CD4-positive, CD25-positive, alpha-beta regulatory T cell (primary cell): ENCODE results near the gene LAMTOR4. TPM values are rescaled to one million over a fixed set of nuclear protein-coding genes. Genes with fewer than 3 reads are reported as not detected.
"Not testable (repeated sequence)": the region's sequence is repeated elsewhere in the genome, so short reads cannot be mapped to it uniquely, and the experiment has no call there.

Experiments used
- ATAC-seq, 2 donors: fragments of 150-1000 bp; cut with Tn5 transposase; one replicate each; pipeline ENCODE4 v1.10.0; 2021; ENCODE audit warnings: low read depth in 2 of 2, moderate number of reproducible peaks in 2 of 2, moderate library complexity in 1 of 2
- DNase-seq, 3 donors: peaks; one replicate each; pipeline versions ENCODE4 v3.0.0 to v3.0.0-alpha.2; 2012 to 2022; ENCODE audit warnings: mixed read lengths in 1 of 3
- H3K27ac ChIP-seq: one replicate; pipeline ENCODE4 v1.7.0; 2013; ENCODE audit warnings: mild to moderate bottlenecking, low read length; ENCODE audit not compliant: insufficient read depth, poor library complexity, severe bottlenecking
- H3K27me3 ChIP-seq: one replicate; pipeline ENCODE4 v1.7.0; 2013; ENCODE audit warnings: low read length; ENCODE audit not compliant: control insufficient read depth, insufficient read depth
- H3K36me3 ChIP-seq: one replicate; pipeline ENCODE4 v1.7.0; 2013; ENCODE audit warnings: mild to moderate bottlenecking, low read length, moderate library complexity; ENCODE audit not compliant: control insufficient read depth, insufficient read depth
- H3K4me1 ChIP-seq: 2 replicates; pipeline ENCODE4 v1.7.0; 2013; ENCODE audit warnings: mild to moderate bottlenecking, low read length; ENCODE audit not compliant: insufficient read depth, control insufficient read depth, poor library complexity, severe bottlenecking
- H3K4me3 ChIP-seq: one replicate; pipeline ENCODE4 v1.7.0; 2013; ENCODE audit warnings: low read depth, mild to moderate bottlenecking, low read length, moderate library complexity
- H3K9me3 ChIP-seq, 2 experiments: 1 replicate in 1 of 2; 2 replicates in 1 of 2; pipeline ENCODE4 v1.7.0; 2013; ENCODE audit warnings: low read length in 2 of 2, mild to moderate bottlenecking in 1 of 2, moderate library complexity in 1 of 2; ENCODE audit not compliant: control insufficient read depth in 2 of 2
- H3K27ac Mint-ChIP-seq, 3 donors: one replicate each; pipeline ENCODE4 v1.8.0; 2020 to 2022; ENCODE audit warnings: mild to moderate bottlenecking in 3 of 3, mixed read lengths in 3 of 3, moderate library complexity in 2 of 3
- H3K27me3 Mint-ChIP-seq: one replicate; pipeline ENCODE4 v1.8.0; 2022; ENCODE audit warnings: mild to moderate bottlenecking, mixed read lengths
- H3K36me3 Mint-ChIP-seq: one replicate; pipeline ENCODE4 v1.8.0; 2020; ENCODE audit warnings: mixed read lengths
- H3K4me1 Mint-ChIP-seq, 4 donors: one replicate each; pipeline ENCODE4 v1.8.0; 2020 to 2022; ENCODE audit warnings: mixed read lengths in 4 of 4, mild to moderate bottlenecking in 1 of 4
- H3K4me3 Mint-ChIP-seq, 4 donors: one replicate each; pipeline ENCODE4 v1.8.0; 2020 to 2022; ENCODE audit warnings: mild to moderate bottlenecking in 4 of 4, mixed read lengths in 4 of 4, moderate library complexity in 3 of 4
- H3K9me3 Mint-ChIP-seq, 7 donors: one replicate each; pipeline ENCODE4 v1.8.0; 2020 to 2022; ENCODE audit warnings: mixed read lengths in 7 of 7, mild to moderate bottlenecking in 3 of 7, moderate library complexity in 2 of 7
- polyA plus RNA-seq, 4 donors: library from polyadenylated mRNA; unstranded; fragments of 300-500 nt; fragmentation: Illumina TruSeq; gene quantifications; one replicate each; pipeline ENCODE4 v1.2.3, GENCODE V29; 2021
- total RNA-seq: library from RNA; stranded (reverse); gene quantifications from one replicate; pipeline ENCODE4 v1.2.3, GENCODE V29; 2022

The LAMTOR4 gene
- total and polyA plus RNA-seq, 5 donors from 2014 or later = 136 to 474 (median 460) TPM

DNA sequence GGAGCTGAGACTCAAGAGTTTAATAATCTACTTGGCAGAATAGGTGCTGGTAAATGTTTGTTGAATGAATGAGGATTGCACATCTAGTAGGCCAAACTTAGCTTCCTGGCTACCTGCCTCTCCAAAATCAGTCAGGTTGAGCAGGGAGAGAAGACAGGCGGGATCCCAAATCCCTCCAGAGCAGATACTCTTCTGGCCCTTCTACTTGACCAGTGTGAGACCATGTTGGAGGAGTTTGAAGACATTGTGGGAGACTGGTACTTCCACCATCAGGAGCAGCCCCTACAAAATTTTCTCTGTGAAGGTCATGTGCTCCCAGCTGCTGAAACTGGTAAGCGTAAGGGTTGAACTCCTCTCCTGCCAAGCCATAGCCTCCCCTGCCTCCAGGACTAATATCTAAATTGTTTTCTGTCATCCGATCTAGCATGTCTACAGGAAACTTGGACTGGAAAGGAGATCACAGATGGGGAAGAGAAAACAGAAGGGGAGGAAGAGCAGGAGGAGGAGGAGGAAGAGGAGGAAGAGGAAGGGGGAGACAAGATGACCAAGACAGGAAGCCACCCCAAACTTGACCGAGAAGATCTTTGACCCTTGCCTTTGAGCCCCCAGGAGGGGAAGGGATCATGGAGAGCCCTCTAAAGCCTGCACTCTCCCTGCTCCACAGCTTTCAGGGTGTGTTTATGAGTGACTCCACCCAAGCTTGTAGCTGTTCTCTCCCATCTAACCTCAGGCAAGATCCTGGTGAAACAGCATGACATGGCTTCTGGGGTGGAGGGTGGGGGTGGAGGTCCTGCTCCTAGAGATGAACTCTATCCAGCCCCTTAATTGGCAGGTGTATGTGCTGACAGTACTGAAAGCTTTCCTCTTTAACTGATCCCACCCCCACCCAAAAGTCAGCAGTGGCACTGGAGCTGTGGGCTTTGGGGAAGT lies 24.2 kb upstream of the LAMTOR4 start:
- ATAC-seq (no peak), DNase-seq (no peak)
- H3K9me3 Mint-ChIP-seq = no peaks in the 10 kb centered on the region
- no peak overlapping the region for H3K27ac ChIP-seq
- H3K4me1 Mint-ChIP-seq = peaks cover 0 to 50% (median 31%) of the 10 kb centered on the region in 4 donors
- peak overlapping the region in 3 of 4 donors; percentile 48 to 100 (median 97) for H3K4me3 Mint-ChIP-seq
- H3K4me3 ChIP-seq = no peak overlapping the region
- H3K36me3 Mint-ChIP-seq = no peaks in the 10 kb centered on the region
- H3K9me3 ChIP-seq = no peaks in the 10 kb centered on the region
- peaks cover 5% of the 10 kb centered on the region for H3K27me3 Mint-ChIP-seq
- peaks cover 5% of the 10 kb centered on the region for H3K36me3 ChIP-seq
- H3K27ac Mint-ChIP-seq = peak overlapping the region; percentile 10 to 84 (median 33)
- H3K27me3 ChIP-seq = no peaks in the 10 kb centered on the region
- H3K4me1 ChIP-seq = peaks cover 46% of the 10 kb centered on the region

DNA sequence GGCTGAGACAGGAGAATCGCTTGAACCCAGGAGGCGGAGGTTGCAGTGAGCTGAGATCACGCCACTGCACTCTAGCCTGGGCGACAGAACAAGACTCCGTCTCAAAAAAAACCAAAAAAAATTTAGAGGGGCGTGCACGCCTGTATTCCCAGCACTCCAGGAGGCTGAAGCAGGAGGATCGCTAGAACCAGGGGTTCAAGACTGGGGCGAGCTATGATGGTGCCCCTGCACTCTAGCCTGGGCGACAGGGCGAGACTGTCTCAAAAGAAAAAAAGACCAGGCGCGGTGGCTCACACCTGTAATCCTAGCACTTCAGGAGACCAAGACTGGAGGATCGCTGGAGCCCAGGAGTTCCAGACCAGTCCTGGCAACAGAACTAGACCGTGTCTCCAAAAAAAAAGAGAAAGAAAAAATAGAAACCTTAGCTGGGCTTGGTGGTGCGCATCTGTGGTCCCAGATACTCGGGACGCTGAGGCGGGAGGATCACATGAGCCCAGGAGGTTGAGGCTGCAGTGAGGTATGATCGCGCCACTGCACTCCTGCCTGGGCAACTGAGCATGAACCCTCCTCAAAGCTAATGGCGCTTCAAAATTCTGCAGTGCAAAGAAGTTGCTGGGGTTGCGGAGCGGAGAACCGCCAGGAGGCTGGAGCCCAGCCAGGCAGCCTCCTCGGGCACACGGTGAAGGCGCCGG lies 22.3 kb upstream of the LAMTOR4 start:
- Histone ChIP-seq H3K4me1 (peaks cover 37% of the 10 kb centered on the region), H3K4me3 (peak overlapping the region; percentile 84), H3K27me3 (no peaks in the 10 kb centered on the region), H3K36me3 (peaks cover 5% of the 10 kb centered on the region), H3K27ac (peak overlapping the region; percentile 97), H3K9me3 (no peaks in the 10 kb centered on the region)
- Mint-ChIP-seq H3K4me1 (peaks cover 0 to 42% (median 23%) of the 10 kb centered on the region in 4 donors), H3K36me3 (no peaks in the 10 kb centered on the region), H3K4me3 (peak overlapping the region; percentile 97 to 100 (median 99)), H3K9me3 (no peaks in the 10 kb centered on the region), H3K27me3 (no peaks in the 10 kb centered on the region), H3K27ac (peak overlapping the region; percentile 99 to 100 (median 99))
- DNase-seq = no peak
- no peak for ATAC-seq

DNA sequence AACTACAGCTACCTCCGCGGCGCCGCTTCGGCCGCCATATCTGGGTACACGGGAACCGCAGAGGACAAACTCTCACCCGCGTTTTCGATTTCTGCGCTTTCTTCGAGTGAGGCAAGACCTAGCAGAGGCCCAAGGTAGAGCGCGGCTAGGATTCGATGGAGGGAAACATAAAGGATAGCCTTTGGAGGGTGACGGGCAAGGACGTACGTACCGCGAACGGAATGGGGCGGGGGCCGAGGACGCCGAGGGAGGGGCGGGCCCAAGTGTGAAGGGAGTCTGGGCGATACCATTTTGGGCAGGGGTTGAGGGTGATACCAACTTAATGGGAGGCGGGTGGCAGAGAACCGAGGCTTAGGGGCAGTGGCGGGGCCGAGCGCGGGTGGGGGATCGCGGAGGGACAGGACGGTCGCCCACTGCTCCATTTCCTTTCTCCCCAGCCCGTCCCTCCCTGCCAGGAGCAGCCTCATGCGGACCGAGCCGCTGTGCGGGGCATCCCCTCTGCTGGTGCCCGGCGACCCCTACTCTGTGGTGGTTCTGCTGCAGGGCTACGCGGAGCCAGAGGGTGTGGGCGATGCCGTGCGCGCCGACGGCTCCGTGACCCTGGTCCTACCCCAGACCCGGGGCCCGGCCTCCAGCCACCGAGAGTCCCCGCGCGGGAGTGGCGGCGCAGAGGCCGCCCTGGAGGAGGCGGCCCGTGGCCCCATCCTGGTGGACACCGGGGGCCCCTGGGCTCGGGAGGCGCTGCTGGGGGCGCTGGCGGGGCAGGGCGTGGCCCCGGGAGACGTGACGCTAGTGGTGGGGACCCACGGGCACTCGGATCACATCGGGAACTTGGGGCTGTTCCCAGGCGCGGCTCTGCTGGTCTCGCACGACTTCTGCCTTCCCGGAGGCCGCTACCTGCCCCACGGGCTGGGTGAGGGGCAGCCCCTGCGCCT lies 21.5 kb upstream of the LAMTOR4 start, which contains the start of gene MBLAC1:
TSS of gene MBLAC1 (plus strand) at position 37 of the 935 bp plus-strand sequence. CDS start at position 466, 429 bp downstream.
- Mint-ChIP-seq H3K4me3 (peak within 1 kb of the TSS; percentile 97 to 100 (median 99)), H3K36me3 (no peaks in the 10 kb centered on the region), H3K27me3 (no peaks in the 10 kb centered on the region), H3K27ac (peak within 1 kb of the TSS; percentile 99 to 100 (median 99)), H3K4me1 (peaks cover 0 to 41% (median 24%) of the 10 kb centered on the region in 4 donors), H3K9me3 (no peaks in the 10 kb centered on the region)
- Histone ChIP-seq H3K4me3 (peak within 1 kb of the TSS; percentile 84), H3K36me3 (peaks cover 5% of the 10 kb centered on the region), H3K27me3 (no peaks in the 10 kb centered on the region), H3K9me3 (no peaks in the 10 kb centered on the region), H3K27ac (peak within 1 kb of the TSS; percentile 97), H3K4me1 (peaks cover 37% of the 10 kb centered on the region)
- peak; percentile 80 to 83 for ATAC-seq
- DNase-seq = peak; percentile 86 to 96 (median 93)

DNA sequence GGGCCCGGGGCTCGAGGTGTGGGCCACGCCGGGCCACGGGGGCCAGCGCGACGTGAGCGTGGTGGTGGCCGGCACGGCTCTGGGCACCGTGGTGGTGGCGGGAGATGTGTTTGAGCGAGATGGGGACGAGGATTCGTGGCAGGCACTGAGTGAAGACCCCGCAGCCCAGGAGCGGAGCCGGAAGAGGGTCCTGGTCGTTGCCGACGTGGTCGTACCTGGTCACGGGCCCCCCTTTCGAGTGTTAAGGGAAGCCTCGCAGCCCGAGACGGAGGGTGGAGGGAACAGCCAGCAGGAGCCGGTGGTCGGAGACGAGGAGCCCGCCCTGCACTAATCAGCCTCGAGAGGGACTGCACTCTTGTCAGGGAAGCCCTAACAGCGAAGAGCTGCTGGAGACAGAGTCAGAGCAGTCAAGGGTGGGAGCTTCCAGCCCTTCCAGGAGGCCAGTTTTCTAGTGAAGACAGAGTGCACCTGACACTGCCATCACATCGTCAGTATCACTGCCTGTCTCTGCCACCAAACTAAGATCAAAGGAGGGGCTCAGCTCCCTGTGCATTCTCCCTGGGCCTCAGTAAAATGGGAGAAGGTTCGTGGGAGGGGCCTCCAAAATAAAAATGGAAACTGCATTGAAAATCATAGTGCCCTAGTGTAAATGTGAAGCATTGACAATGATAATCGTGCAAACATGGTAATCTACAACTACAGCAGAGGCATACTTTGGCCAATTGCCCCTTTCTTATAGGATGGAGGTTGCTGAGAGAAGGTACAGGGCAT lies 20.7 kb upstream of the LAMTOR4 start:
- H3K36me3 ChIP-seq = no peaks in the 10 kb centered on the region
- H3K36me3 Mint-ChIP-seq = no peaks in the 10 kb centered on the region
- H3K27me3 ChIP-seq = no peaks in the 10 kb centered on the region
- no peaks in the 10 kb centered on the region for H3K9me3 Mint-ChIP-seq
- ATAC-seq (no peak), DNase-seq (peak in 2 of 3 donors; percentile 18 to 43)
- H3K4me3 ChIP-seq = peak overlapping the region; percentile 32
- peak overlapping the region; percentile 76 to 85 (median 80) for H3K27ac Mint-ChIP-seq
- peak overlapping the region; percentile 83 to 97 (median 84) for H3K4me3 Mint-ChIP-seq
- H3K27me3 Mint-ChIP-seq = peaks cover 8% of the 10 kb centered on the region
- H3K4me1 Mint-ChIP-seq = peaks cover 0 to 44% (median 26%) of the 10 kb centered on the region in 4 donors
- H3K4me1 ChIP-seq = peaks cover 37% of the 10 kb centered on the region
- H3K9me3 ChIP-seq = no peaks in the 10 kb centered on the region
- peak overlapping the region; percentile 97 for H3K27ac ChIP-seq

DNA sequence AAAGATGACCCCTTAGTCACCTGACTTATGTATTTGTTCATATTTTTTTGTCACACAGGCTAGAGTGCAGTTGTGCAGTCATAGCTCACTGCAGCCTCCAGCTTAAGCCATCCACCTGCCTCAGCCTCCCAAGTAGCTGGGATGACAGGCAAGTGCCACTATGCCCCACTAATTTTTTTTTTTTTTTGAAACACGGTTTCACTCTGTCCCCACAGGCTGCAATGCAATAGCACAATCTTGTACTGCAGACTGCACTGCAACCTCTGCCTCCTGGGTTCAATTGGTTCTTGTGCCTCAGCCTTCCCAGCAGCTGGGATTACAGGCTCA lies 20.1 kb upstream of the LAMTOR4 start:
- H3K36me3 Mint-ChIP-seq = no peaks in the 10 kb centered on the region
- peaks cover 0 to 44% (median 26%) of the 10 kb centered on the region in 4 donors for H3K4me1 Mint-ChIP-seq
- no peak for ATAC-seq

DNA sequence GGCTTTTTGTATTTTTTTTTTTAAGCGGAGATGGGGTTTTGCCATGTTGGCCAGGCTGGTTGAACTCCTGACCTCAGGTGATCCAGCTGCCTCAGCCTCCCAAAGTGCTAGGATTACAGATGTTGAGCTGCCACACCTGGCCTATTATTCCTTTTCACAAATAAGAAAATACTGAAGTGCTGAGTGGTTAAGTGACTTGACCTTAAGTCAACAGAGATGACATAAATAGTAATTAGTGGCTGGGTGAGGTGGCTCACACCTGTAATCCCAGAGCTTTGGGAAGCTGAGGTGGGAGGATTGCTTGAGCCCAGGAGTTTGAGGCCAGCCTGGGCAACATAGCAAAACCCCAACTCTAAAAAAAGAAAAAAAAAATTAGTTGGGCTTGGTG lies 18.5 kb upstream of the LAMTOR4 start:
- not testable (repeated sequence) for H3K27ac ChIP-seq, H3K9me3 ChIP-seq, H3K27ac Mint-ChIP-seq, H3K27me3 Mint-ChIP-seq, H3K36me3 Mint-ChIP-seq, ATAC-seq, H3K9me3 Mint-ChIP-seq, DNase-seq, H3K36me3 ChIP-seq, H3K27me3 ChIP-seq, H3K4me3 ChIP-seq
- peaks cover 28% of the 10 kb centered on the region for H3K4me1 ChIP-seq
- Mint-ChIP-seq H3K4me3 (peak overlapping the region in 1 of 4 donors; percentile 68), H3K4me1 (peaks cover 0 to 32% (median 18%) of the 10 kb centered on the region in 4 donors)

More for the DNA sequence above, 20.1 kb upstream of the LAMTOR4 start:
- no peaks in the 10 kb centered on the region for H3K9me3 Mint-ChIP-seq
- Histone ChIP-seq H3K27me3 (no peaks in the 10 kb centered on the region), H3K4me3 (no peak overlapping the region), H3K27ac (no peak overlapping the region), H3K9me3 (no peaks in the 10 kb centered on the region), H3K4me1 (peaks cover 37% of the 10 kb centered on the region), H3K36me3 (no peaks in the 10 kb centered on the region)
- peaks cover 8% of the 10 kb centered on the region for H3K27me3 Mint-ChIP-seq
- H3K4me3 Mint-ChIP-seq = peak overlapping the region; percentile 83 to 97 (median 84)
- DNase-seq = peak in 1 of 3 donors; percentile 11
- H3K27ac Mint-ChIP-seq = peak overlapping the region in 2 of 3 donors; percentile 80 to 85
